Activated T-cell treated with anti-CD3 and anti-CD28 coated beads, Interleukin-2, amount 50 U/mL, for 24 hours (primary cell): Measurements from ENCODE around the gene CENPP.

Experiments used
- DNase-seq: peaks from one replicate; pipeline ENCODE4 v3.0.0-alpha.2; 2020
- H3K27ac Mint-ChIP-seq: 2 replicates; pipeline ENCODE4 v1.8.0; 2020; ENCODE audit warnings: mild to moderate bottlenecking, mixed read lengths
- H3K27me3 Mint-ChIP-seq: 2 replicates; pipeline ENCODE4 v1.8.0; 2020; ENCODE audit warnings: mixed read lengths
- H3K36me3 Mint-ChIP-seq: 2 replicates; pipeline ENCODE4 v1.8.0; 2020; ENCODE audit warnings: low read depth, mixed read lengths
- H3K4me1 Mint-ChIP-seq: 2 replicates; pipeline ENCODE4 v1.8.0; 2020; ENCODE audit warnings: low read depth, mixed read lengths
- H3K4me3 Mint-ChIP-seq: 2 replicates; pipeline ENCODE4 v1.8.0; 2020; ENCODE audit warnings: mild to moderate bottlenecking, moderate library complexity, mixed read lengths
- H3K9me3 Mint-ChIP-seq: 2 replicates; pipeline ENCODE4 v1.8.0; 2020; ENCODE audit warnings: mixed read lengths

Gene CENPP

DNA sequence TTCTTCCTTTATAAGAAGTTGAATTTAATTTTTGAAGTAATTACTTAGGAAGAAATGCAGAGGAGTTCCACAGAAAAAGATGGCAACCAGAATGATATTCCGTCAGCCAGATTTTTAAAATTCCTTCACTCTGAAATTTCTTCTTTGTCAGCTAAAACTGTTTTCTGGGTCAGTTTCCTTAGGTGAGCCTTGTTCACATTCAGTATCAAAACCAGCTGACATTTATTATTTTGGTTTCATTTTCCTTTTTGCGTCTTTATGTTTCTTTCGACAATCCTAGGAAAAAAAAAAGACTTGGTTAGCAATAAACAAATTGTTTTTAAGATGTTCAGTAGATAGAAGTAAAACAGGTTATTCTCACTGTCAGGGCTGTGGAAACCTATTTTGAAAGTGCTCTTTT, 28.1 kb upstream of the CENPP start:
- H3K27ac Mint-ChIP-seq, result peak overlapping the region; percentile 79
- H3K9me3 Mint-ChIP-seq, result no peaks in the 10 kb centered on the region
- H3K4me1 Mint-ChIP-seq, result peaks cover 42% of the 10 kb centered on the region
- DNase-seq, result no peak
- H3K4me3 Mint-ChIP-seq, result peak overlapping the region; percentile 48
- H3K27me3 Mint-ChIP-seq, result no peaks in the 10 kb centered on the region
- H3K36me3 Mint-ChIP-seq, result peaks cover 86% of the 10 kb centered on the region

DNA sequence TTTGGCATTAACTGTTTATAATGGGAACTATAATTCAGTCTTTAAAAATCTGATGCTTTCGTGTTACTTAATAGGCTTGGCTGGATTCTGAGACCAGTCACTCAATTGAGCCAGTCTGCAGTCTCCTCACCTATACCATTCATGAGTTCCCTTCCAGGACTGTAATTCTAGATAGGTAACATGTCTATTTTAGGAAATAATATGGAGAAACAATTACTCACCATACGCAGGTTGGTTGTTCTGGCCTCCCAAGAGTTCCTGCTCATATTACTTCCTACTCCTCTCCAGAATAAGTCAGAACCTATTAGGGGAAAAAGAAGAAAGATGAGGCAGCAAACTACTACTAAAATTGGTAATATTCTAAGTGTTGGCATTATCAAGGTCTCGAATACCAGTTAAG, 27.7 kb upstream of the CENPP start:
- H3K36me3 Mint-ChIP-seq, result peaks cover 86% of the 10 kb centered on the region
- H3K4me3 Mint-ChIP-seq, result no peak overlapping the region
- peak overlapping the region; percentile 79 for H3K27ac Mint-ChIP-seq
- H3K9me3 Mint-ChIP-seq, result no peaks in the 10 kb centered on the region
- DNase-seq, result no peak
- peaks cover 39% of the 10 kb centered on the region for H3K4me1 Mint-ChIP-seq
- no peaks in the 10 kb centered on the region for H3K27me3 Mint-ChIP-seq

DNA sequence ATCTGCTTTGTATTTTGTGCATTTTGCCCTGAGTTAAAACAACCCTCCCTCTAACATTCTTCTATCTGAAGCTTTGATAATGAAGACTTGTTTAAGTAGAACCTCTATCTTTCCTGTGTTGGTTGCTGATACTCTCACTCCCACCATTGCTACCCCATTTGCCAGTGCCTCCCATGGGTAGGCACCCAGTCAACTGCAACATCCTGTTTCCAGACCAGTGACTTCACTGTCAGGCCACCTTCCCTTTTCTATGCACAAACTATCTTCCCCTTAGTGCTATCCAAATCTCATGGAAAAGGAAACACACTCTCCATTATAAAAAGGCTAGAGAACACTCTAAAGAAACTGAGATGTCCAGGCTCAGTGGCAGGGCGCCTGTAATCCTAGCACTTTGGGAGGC, 26.6 kb upstream of the CENPP start:
- Mint-ChIP-seq H3K9me3 (no peaks in the 10 kb centered on the region), H3K4me1 (peaks cover 39% of the 10 kb centered on the region), H3K4me3 (no peak overlapping the region), H3K36me3 (peaks cover 88% of the 10 kb centered on the region), H3K27ac (peak overlapping the region; percentile 57), H3K27me3 (no peaks in the 10 kb centered on the region)
- DNase-seq, result no peak

DNA sequence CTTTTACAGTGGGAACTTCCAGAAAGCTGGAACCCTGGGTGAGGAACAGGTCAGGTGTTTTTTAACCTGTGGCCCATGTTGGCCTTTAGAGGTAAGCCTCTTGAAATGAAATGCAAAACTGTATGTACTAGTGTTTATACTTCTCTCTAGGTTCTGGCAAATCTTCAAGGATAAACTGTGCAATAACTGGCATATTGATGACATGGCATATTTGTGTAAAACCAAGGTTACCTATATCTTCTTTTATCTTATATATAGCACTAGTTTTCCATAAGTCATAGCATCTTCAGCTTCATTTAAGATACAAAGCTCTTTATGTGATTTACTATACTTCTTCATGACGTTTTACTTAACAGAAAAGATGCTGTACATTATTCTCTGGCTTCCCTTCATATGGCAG, 24.8 kb upstream of the CENPP start:
- Mint-ChIP-seq H3K4me3 (no peak overlapping the region), H3K36me3 (peaks cover 93% of the 10 kb centered on the region), H3K27ac (no peak overlapping the region), H3K4me1 (peaks cover 25% of the 10 kb centered on the region), H3K9me3 (no peaks in the 10 kb centered on the region), H3K27me3 (no peaks in the 10 kb centered on the region)
- DNase-seq, result no peak

DNA sequence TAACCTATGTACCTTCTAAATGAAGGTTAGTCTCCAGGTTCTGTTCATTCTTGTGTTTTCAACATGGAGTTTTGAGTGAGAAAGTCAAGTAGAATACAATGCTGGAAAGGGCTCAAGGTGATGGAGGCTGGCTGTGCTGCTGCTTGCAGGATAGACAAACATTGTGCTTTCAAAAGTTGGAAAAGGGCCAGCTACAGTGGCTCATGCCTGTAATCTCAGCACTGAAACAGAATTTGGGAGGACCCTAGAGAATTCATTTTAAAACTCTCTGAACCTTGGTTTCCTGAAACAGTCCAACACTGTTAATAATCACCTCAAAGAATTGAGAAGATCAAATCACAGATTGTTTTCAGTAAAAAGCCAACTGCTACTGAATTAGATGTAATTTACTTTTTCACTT, 16.9 kb upstream of the CENPP start:
- peaks cover 100% of the 10 kb centered on the region for H3K36me3 Mint-ChIP-seq
- no peak overlapping the region for H3K4me3 Mint-ChIP-seq
- no peaks in the 10 kb centered on the region for H3K27me3 Mint-ChIP-seq
- peaks cover 27% of the 10 kb centered on the region for H3K4me1 Mint-ChIP-seq
- H3K9me3 Mint-ChIP-seq, result no peaks in the 10 kb centered on the region
- H3K27ac Mint-ChIP-seq, result peak overlapping the region; percentile 75
- DNase-seq, result no peak

DNA sequence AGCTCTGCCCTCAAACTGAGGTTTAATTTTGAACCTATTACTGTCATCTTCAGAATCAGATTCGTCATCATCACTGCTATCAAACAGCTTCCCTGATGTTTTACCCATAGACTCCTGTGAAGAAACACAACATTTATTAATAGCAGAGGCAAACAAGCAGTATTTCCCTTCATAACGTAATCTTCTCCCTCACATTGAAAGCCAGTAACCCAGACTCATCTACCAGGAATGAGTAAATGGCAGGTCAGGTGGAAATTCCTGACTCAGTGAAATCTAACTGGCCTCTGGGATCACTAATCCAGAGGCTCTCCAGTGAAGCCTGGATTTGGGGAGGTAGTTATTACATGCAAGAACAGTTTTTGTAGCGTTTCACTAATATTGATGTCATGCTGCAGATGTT, 15.2 kb upstream of the CENPP start:
- H3K27ac Mint-ChIP-seq, result no peak overlapping the region
- DNase-seq, result no peak
- H3K4me3 Mint-ChIP-seq, result no peak overlapping the region
- H3K27me3 Mint-ChIP-seq, result no peaks in the 10 kb centered on the region
- peaks cover 100% of the 10 kb centered on the region for H3K36me3 Mint-ChIP-seq
- no peaks in the 10 kb centered on the region for H3K9me3 Mint-ChIP-seq
- H3K4me1 Mint-ChIP-seq, result peaks cover 43% of the 10 kb centered on the region

DNA sequence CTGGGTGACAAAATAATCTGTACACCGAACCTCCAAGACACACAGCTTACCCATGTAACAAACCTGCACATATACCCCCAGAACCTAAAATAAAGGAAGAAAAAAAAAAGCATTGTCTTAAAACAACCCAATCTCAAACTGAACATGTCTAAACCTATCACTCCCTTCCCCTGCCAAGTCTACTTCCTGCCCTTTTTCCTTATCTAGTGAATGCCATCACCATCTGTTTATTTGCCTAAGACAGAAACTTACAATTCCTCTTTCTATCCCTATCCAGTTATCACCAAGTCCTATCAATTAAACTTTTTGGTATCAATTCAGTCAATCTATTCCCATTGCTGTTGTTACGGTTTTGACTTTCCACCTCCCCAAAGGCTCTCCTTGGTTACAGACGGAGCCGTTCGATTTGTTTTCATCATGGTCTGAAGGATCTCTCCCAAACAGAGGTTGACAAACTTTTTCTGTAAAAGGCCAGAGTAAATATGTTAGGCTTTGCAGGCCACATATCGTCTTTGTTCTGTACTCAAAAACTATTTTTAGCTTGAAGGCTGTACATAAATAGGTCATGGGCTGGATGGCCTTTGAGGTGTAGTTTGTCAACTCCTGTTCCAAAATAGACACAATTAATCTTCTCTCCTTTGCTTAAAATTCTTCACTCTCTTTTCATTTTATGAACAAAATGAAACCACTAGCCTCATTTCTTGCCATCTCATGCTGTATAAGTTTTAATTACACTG, 12.7 kb upstream of the CENPP start:
- peaks cover 98% of the 10 kb centered on the region for H3K36me3 Mint-ChIP-seq
- peaks cover 46% of the 10 kb centered on the region for H3K4me1 Mint-ChIP-seq
- H3K4me3 Mint-ChIP-seq, result no peak overlapping the region
- H3K9me3 Mint-ChIP-seq, result no peaks in the 10 kb centered on the region
- no peaks in the 10 kb centered on the region for H3K27me3 Mint-ChIP-seq
- peak overlapping the region; percentile 74 for H3K27ac Mint-ChIP-seq
- DNase-seq, result no peak

DNA sequence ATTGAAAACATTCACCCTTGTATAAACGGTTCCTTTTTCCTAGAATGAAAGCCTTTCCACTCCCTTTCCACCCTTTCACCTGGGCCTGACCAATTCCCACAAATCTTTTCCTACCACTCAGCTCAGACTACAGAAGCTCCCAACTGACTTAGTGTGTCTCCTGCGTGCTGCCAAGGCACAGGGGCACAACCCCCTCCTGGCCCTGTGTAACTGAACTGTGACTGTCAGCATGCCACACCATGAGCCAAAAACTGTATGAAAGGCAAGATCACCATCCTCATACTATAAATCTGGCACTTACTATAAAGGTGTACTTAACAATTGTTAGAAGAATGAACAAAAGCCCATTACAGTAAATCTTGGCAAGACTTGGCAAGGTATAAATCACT, 12.1 kb upstream of the CENPP start:
- Mint-ChIP-seq H3K27ac (peak overlapping the region; percentile 74), H3K27me3 (no peaks in the 10 kb centered on the region), H3K4me1 (peaks cover 43% of the 10 kb centered on the region), H3K9me3 (no peaks in the 10 kb centered on the region), H3K36me3 (peaks cover 98% of the 10 kb centered on the region), H3K4me3 (no peak overlapping the region)
- no peak for DNase-seq

DNA sequence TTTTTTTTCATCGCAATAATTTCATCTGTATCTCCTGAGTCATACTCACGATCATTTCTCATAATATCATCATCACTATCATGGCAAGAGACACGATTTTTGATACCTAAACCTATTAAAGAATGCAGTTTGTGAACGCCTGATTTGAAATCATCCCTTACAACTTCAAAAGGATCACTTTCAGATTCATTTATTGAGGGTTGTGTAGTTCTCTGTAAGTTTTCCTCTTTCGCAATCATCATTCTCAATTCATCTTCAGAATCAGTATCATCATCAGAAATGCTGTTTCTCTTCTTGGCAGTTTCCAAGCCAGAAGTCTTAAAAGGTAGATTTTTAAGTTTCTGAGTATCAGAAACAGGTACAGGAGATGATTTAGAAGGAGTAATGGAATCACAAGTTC, 10.3 kb upstream of the CENPP start:
- peak overlapping the region; percentile 81 for H3K27ac Mint-ChIP-seq
- H3K9me3 Mint-ChIP-seq, result no peaks in the 10 kb centered on the region
- no peaks in the 10 kb centered on the region for H3K27me3 Mint-ChIP-seq
- H3K4me1 Mint-ChIP-seq, result peaks cover 46% of the 10 kb centered on the region
- peaks cover 98% of the 10 kb centered on the region for H3K36me3 Mint-ChIP-seq
- no peak for DNase-seq
- H3K4me3 Mint-ChIP-seq, result no peak overlapping the region

DNA sequence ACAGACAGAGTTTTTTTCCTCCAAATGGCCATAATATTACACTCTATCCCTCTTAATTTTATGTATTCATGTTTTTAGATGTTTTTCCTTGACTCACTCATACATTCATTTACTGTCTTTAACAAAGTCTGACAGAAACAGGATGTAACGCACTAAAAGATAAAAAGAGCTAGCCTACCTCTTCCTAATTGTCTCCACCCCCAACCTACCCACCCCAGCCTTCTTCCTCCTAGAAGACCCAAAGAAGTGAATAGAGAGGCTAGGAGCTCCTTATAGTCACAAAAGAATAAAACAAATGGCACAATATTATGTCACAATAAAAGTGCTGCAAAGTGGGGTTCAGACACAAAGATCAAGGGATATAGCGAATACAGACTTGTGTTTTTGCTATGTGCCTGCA, 1.3 kb upstream of the CENPP start:
- Mint-ChIP-seq H3K4me3 (peak overlapping the region; percentile 98), H3K27ac (peak overlapping the region; percentile 100), H3K4me1 (peaks cover 51% of the 10 kb centered on the region), H3K27me3 (no peaks in the 10 kb centered on the region), H3K9me3 (no peaks in the 10 kb centered on the region), H3K36me3 (peaks cover 65% of the 10 kb centered on the region)
- no peak for DNase-seq

DNA sequence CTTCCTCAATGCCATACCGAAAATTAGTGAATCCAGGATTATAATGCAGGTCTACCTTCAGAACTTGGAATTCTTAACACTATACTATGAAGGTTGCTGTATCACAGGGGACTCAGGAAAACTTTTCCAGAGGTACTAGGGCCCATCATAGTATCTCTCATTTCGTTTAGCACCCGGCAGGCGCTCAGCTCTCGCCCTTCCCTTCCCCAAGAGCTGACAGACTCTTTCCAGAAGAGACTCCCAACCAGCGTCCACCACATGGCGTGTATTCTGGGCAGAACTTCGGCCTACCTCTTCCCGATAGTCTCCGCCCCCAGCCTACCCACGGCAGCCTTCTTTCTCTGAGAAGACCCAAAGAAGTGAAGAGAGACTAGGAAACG, 874 bp upstream of the CENPP start:
- DNase-seq, result no peak
- peaks cover 51% of the 10 kb centered on the region for H3K4me1 Mint-ChIP-seq
- no peaks in the 10 kb centered on the region for H3K27me3 Mint-ChIP-seq

DNA sequence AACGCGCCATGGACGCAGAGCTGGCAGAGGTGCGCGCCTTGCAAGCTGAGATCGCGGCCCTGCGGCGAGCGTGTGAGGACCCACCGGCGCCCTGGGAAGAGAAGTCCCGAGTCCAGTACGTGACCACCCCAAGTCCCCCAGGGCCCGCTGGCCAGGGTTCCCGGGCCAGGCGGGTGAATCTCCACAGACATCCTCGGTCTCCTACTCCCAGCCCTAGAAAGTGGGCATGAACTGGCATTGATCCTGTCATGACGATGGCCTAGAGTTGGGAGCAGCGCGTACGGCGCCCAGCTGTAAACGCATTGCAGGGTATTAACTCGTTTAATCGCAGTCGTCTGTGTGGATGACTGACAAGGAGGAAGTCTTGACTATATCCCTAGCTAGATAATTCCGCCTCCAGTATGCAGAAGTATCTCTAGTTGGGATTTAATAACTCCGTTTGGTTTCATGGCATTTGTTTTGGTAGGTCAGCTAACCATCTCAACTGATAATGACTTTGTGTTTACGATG, 293 bp downstream of the CENPP start:
- Mint-ChIP-seq H3K9me3 (no peaks in the 10 kb centered on the region), H3K36me3 (peaks cover 50% of the 10 kb centered on the region), H3K27me3 (no peaks in the 10 kb centered on the region), H3K4me1 (peaks cover 47% of the 10 kb centered on the region), H3K4me3 (peak overlapping the region; percentile 98), H3K27ac (peak overlapping the region; percentile 100)
- DNase-seq, result no peak

More for the DNA sequence above, 874 bp upstream of the CENPP start:
- peaks cover 61% of the 10 kb centered on the region for H3K36me3 Mint-ChIP-seq
- peak overlapping the region; percentile 100 for H3K27ac Mint-ChIP-seq
- H3K9me3 Mint-ChIP-seq, result no peaks in the 10 kb centered on the region
- H3K4me3 Mint-ChIP-seq, result peak overlapping the region; percentile 98

DNA sequence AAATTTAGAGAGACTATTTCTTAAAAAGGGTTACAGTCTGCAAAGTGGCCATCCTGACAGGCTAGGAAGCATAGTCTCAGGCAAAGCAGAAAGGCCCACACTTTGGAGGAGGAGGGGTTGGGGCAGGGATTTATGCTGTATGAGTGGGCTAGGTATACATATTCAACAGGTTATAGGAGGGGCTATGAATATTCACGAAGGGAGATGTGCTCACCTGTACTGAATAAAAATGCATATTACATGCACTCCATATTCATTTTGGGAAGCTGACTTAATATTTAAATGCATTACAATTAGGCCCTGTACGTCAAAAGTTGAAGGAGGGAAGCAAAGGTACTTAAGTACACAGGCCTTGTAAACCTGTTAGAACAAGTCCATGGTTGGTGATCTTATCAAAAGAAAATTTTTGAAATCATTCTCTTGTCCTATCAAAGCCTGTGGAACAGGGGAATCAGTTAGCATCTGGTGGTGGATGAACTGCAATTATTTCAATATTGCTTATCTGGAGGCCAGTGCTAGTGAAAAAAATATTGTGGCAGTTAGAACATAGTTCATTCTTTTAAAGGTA, 1.6 kb downstream of the CENPP start:
- no peaks in the 10 kb centered on the region for H3K9me3 Mint-ChIP-seq
- no peaks in the 10 kb centered on the region for H3K27me3 Mint-ChIP-seq
- peak overlapping the region; percentile 98 for H3K4me3 Mint-ChIP-seq
- no peak for DNase-seq
- H3K36me3 Mint-ChIP-seq, result peaks cover 47% of the 10 kb centered on the region
- H3K4me1 Mint-ChIP-seq, result peaks cover 41% of the 10 kb centered on the region
- H3K27ac Mint-ChIP-seq, result peak overlapping the region; percentile 100

DNA sequence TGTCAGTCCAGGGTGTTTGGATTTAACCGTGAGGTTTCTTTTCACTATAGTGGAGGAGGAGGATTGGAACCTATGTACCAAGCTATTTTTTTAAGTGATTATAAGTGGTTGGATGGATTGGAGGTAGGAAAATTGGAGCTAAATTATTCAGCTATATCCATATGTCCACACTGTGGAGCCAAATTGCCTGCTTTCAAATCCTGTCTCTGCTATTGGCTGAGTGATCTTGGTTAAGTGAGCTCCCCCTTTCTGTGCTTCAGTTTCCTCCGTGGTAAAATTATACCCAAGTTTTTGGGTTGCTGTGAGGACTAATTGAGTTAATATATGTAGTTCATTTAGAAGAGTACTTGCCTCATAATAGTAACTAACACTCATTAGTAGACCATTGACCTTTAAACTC, 2.5 kb downstream of the CENPP start:
- H3K27ac Mint-ChIP-seq, result no peak overlapping the region
- no peak for DNase-seq
- H3K36me3 Mint-ChIP-seq, result peaks cover 47% of the 10 kb centered on the region

DNA sequence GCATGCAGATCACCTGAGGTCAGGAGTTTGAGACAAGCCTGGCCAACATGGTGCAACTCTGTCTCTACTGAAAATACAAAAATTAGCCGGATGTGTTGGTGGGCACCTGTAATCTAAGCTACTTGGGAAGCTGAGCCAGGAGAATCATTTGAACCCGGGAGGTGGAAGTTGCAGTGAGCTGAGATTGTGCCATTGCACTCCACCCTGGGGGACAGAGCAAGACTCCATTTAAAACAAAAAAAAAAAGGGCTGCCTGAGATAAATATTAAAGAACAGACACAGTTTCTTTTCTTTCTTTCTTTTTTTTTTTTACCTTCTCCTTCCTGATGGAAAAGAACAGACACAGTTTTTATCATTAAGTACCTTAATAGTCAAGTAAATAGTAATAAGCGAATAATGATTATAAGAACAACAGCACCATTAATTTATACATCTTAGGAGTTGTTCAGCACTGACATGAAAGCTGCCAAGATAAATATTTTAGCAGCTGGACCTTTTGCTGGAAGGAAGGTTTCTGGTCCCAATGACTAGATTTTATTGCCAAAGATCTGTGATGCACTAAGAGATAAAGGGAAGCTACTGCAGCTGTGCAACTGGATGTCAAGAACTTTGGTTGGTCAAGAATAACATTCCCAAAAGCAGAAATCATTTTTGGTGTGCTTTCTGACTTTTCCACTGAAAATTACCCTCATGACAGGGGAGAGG, 7.0 kb downstream of the CENPP start:
- Mint-ChIP-seq H3K9me3 (no peaks in the 10 kb centered on the region), H3K27ac (no peak overlapping the region), H3K27me3 (no peaks in the 10 kb centered on the region), H3K4me1 (peaks cover 14% of the 10 kb centered on the region), H3K36me3 (peaks cover 54% of the 10 kb centered on the region), H3K4me3 (no peak overlapping the region)
- DNase-seq, result no peak

More for the DNA sequence above, 2.5 kb downstream of the CENPP start:
- Mint-ChIP-seq H3K4me3 (no peak overlapping the region), H3K4me1 (peaks cover 33% of the 10 kb centered on the region), H3K27me3 (no peaks in the 10 kb centered on the region), H3K9me3 (no peaks in the 10 kb centered on the region)
